ENCODE data around the gene FABP6.

FABP6 gene

GRCh38 chr5:160263326-160263855 lies 34.1 kb downstream of the FABP6 start:
- H3K27me3 ChIP-seq (ENCODE audit: control insufficient read depth, insufficient read depth, low read length): no peaks in the 10 kb centered on the region
- H3K4me1 ChIP-seq (ENCODE audit: control insufficient read depth, insufficient read depth, low read length): peaks cover 45% of the 10 kb centered on the region
- peaks cover 9% of the 10 kb centered on the region for H3K36me3 ChIP-seq (ENCODE audit: control insufficient read depth, insufficient read depth, low read length)
- no peak overlapping the region for H3K9ac ChIP-seq (ENCODE audit: low read length)
- H3K4me3 ChIP-seq (ENCODE audit: low read depth, low read length): no peak overlapping the region
- H3K9me3 ChIP-seq (ENCODE audit: control insufficient read depth, insufficient read depth, low read depth, low read length): no peaks in the 10 kb centered on the region
- no peak overlapping the region for H3K27ac ChIP-seq (ENCODE audit: low read depth, low read length)

GRCh38 chr5:160266044-160266443 lies 36.7 kb downstream of the FABP6 start:
- Histone ChIP-seq H3K9ac (ENCODE audit: low read length) (no peak overlapping the region), H3K4me1 (ENCODE audit: control insufficient read depth, insufficient read depth, low read length) (peaks cover 45% of the 10 kb centered on the region), H3K27ac (ENCODE audit: low read depth, low read length) (no peak overlapping the region), H3K27me3 (ENCODE audit: control insufficient read depth, insufficient read depth, low read length) (no peaks in the 10 kb centered on the region), H3K4me3 (ENCODE audit: low read depth, low read length) (no peak overlapping the region), H3K36me3 (ENCODE audit: control insufficient read depth, insufficient read depth, low read length) (peaks cover 4% of the 10 kb centered on the region; the same call in 1 of the 2 replicates), H3K9me3 (ENCODE audit: control insufficient read depth, insufficient read depth, low read depth, low read length) (no peaks in the 10 kb centered on the region)

GRCh38 chr5:160266752-160267345 lies 37.5 kb downstream of the FABP6 start:
- Histone ChIP-seq H3K36me3 (ENCODE audit: control insufficient read depth, insufficient read depth, low read length) (peaks cover 4% of the 10 kb centered on the region; the same call in 1 of the 2 replicates), H3K9ac (ENCODE audit: low read length) (no peak overlapping the region), H3K4me3 (ENCODE audit: low read depth, low read length) (no peak overlapping the region), H3K27ac (ENCODE audit: low read depth, low read length) (no peak overlapping the region), H3K9me3 (ENCODE audit: control insufficient read depth, insufficient read depth, low read depth, low read length) (no peaks in the 10 kb centered on the region), H3K27me3 (ENCODE audit: control insufficient read depth, insufficient read depth, low read length) (no peaks in the 10 kb centered on the region), H3K4me1 (ENCODE audit: control insufficient read depth, insufficient read depth, low read length) (peaks cover 47% of the 10 kb centered on the region)

GRCh38 chr5:160268121-160268520 lies 38.8 kb downstream of the FABP6 start:
- H3K27ac ChIP-seq (ENCODE audit: low read depth, low read length): no peak overlapping the region
- no peak overlapping the region for H3K9ac ChIP-seq (ENCODE audit: low read length)
- no peaks in the 10 kb centered on the region for H3K27me3 ChIP-seq (ENCODE audit: control insufficient read depth, insufficient read depth, low read length)
- no peaks in the 10 kb centered on the region for H3K9me3 ChIP-seq (ENCODE audit: control insufficient read depth, insufficient read depth, low read depth, low read length)
- H3K4me3 ChIP-seq (ENCODE audit: low read depth, low read length): no peak overlapping the region
- H3K4me1 ChIP-seq (ENCODE audit: control insufficient read depth, insufficient read depth, low read length): peaks cover 46% of the 10 kb centered on the region
- H3K36me3 ChIP-seq (ENCODE audit: control insufficient read depth, insufficient read depth, low read length): peaks cover 4% of the 10 kb centered on the region; the same call in 1 of the 2 replicates

GRCh38 chr5:160269017-160269416 lies 39.7 kb downstream of the FABP6 start:
- Histone ChIP-seq H3K9ac (ENCODE audit: low read length) (no peak overlapping the region), H3K4me3 (ENCODE audit: low read depth, low read length) (no peak overlapping the region), H3K4me1 (ENCODE audit: control insufficient read depth, insufficient read depth, low read length) (peaks cover 46% of the 10 kb centered on the region), H3K27me3 (ENCODE audit: control insufficient read depth, insufficient read depth, low read length) (no peaks in the 10 kb centered on the region), H3K27ac (ENCODE audit: low read depth, low read length) (no peak overlapping the region), H3K9me3 (ENCODE audit: control insufficient read depth, insufficient read depth, low read depth, low read length) (no peaks in the 10 kb centered on the region), H3K36me3 (ENCODE audit: control insufficient read depth, insufficient read depth, low read length) (peaks cover 4% of the 10 kb centered on the region; the same call in 1 of the 2 replicates)

- Histone ChIP-seq H3K9ac (ENCODE audit: low read length) (no peak overlapping the region), H3K27me3 (ENCODE audit: control insufficient read depth, insufficient read depth, low read length) (no peaks in the 10 kb centered on the region), H3K4me3 (ENCODE audit: low read depth, low read length) (no peak overlapping the region), H3K9me3 (ENCODE audit: control insufficient read depth, insufficient read depth, low read depth, low read length) (no peaks in the 10 kb centered on the region), H3K27ac (ENCODE audit: low read depth, low read length) (no peak overlapping the region), H3K4me1 (ENCODE audit: control insufficient read depth, insufficient read depth, low read length) (peaks cover 50% of the 10 kb centered on the region), H3K36me3 (ENCODE audit: control insufficient read depth, insufficient read depth, low read length) (peaks cover 7% of the 10 kb centered on the region; the same call in 1 of the 2 replicates)
Measured at GRCh38 chr5:160270704-160271103, 41.4 kb downstream of the FABP6 start.

GRCh38 chr5:160271396-160271795 lies 42.1 kb downstream of the FABP6 start:
- H3K36me3 ChIP-seq (ENCODE audit: control insufficient read depth, insufficient read depth, low read length): peaks cover 10% of the 10 kb centered on the region; the same call in 1 of the 2 replicates
- no peaks in the 10 kb centered on the region for H3K27me3 ChIP-seq (ENCODE audit: control insufficient read depth, insufficient read depth, low read length)
- no peak overlapping the region for H3K4me3 ChIP-seq (ENCODE audit: low read depth, low read length)
- no peaks in the 10 kb centered on the region for H3K9me3 ChIP-seq (ENCODE audit: control insufficient read depth, insufficient read depth, low read depth, low read length)
- no peak overlapping the region for H3K27ac ChIP-seq (ENCODE audit: low read depth, low read length)
- peaks cover 44% of the 10 kb centered on the region for H3K4me1 ChIP-seq (ENCODE audit: control insufficient read depth, insufficient read depth, low read length)
- no peak overlapping the region for H3K9ac ChIP-seq (ENCODE audit: low read length)

- Histone ChIP-seq H3K4me1 (ENCODE audit: control insufficient read depth, insufficient read depth, low read length) (peaks cover 39% of the 10 kb centered on the region), H3K27me3 (ENCODE audit: control insufficient read depth, insufficient read depth, low read length) (no peaks in the 10 kb centered on the region), H3K36me3 (ENCODE audit: control insufficient read depth, insufficient read depth, low read length) (peaks cover 11% of the 10 kb centered on the region; the same call in 1 of the 2 replicates), H3K27ac (ENCODE audit: low read depth, low read length) (no peak overlapping the region), H3K4me3 (ENCODE audit: low read depth, low read length) (no peak overlapping the region), H3K9me3 (ENCODE audit: control insufficient read depth, insufficient read depth, low read depth, low read length) (no peaks in the 10 kb centered on the region), H3K9ac (ENCODE audit: low read length) (no peak overlapping the region)
Measured at GRCh38 chr5:160271836-160272235, 42.5 kb downstream of the FABP6 start.

GRCh38 chr5:160272264-160272663 lies 43.0 kb downstream of the FABP6 start:
- no peaks in the 10 kb centered on the region for H3K9me3 ChIP-seq (ENCODE audit: control insufficient read depth, insufficient read depth, low read depth, low read length)
- H3K27me3 ChIP-seq (ENCODE audit: control insufficient read depth, insufficient read depth, low read length): no peaks in the 10 kb centered on the region
- H3K9ac ChIP-seq (ENCODE audit: low read length): no peak overlapping the region
- H3K27ac ChIP-seq (ENCODE audit: low read depth, low read length): no peak overlapping the region
- H3K4me3 ChIP-seq (ENCODE audit: low read depth, low read length): no peak overlapping the region
- peaks cover 15% of the 10 kb centered on the region for H3K36me3 ChIP-seq (ENCODE audit: control insufficient read depth, insufficient read depth, low read length)
- H3K4me1 ChIP-seq (ENCODE audit: control insufficient read depth, insufficient read depth, low read length): peaks cover 35% of the 10 kb centered on the region

- H3K9ac ChIP-seq (ENCODE audit: low read length): no peak overlapping the region
- H3K4me1 ChIP-seq (ENCODE audit: control insufficient read depth, insufficient read depth, low read length): peaks cover 34% of the 10 kb centered on the region
- H3K27ac ChIP-seq (ENCODE audit: low read depth, low read length): no peak overlapping the region
- H3K9me3 ChIP-seq (ENCODE audit: control insufficient read depth, insufficient read depth, low read depth, low read length): no peaks in the 10 kb centered on the region
- no peak overlapping the region for H3K4me3 ChIP-seq (ENCODE audit: low read depth, low read length)
- H3K27me3 ChIP-seq (ENCODE audit: control insufficient read depth, insufficient read depth, low read length): no peaks in the 10 kb centered on the region
- H3K36me3 ChIP-seq (ENCODE audit: control insufficient read depth, insufficient read depth, low read length): peaks cover 17% of the 10 kb centered on the region
Measured at GRCh38 chr5:160272889-160273288, 43.6 kb downstream of the FABP6 start.

- Histone ChIP-seq H3K4me1 (ENCODE audit: control insufficient read depth, insufficient read depth, low read length) (peaks cover 28% of the 10 kb centered on the region), H3K9ac (ENCODE audit: low read length) (no peak overlapping the region), H3K27ac (ENCODE audit: low read depth, low read length) (no peak overlapping the region), H3K9me3 (ENCODE audit: control insufficient read depth, insufficient read depth, low read depth, low read length) (no peaks in the 10 kb centered on the region), H3K4me3 (ENCODE audit: low read depth, low read length) (no peak overlapping the region), H3K36me3 (ENCODE audit: control insufficient read depth, insufficient read depth, low read length) (peaks cover 21% of the 10 kb centered on the region), H3K27me3 (ENCODE audit: control insufficient read depth, insufficient read depth, low read length) (no peaks in the 10 kb centered on the region)
Measured at GRCh38 chr5:160274483-160274931, 45.2 kb downstream of the FABP6 start.
